Measurements from ENCODE around the gene SEPTIN3. TPM values are rescaled to one million over a fixed set of nuclear protein-coding genes. Genes with fewer than 3 reads are reported as not detected.

Gene SEPTIN3
- total and polyA plus RNA-seq, 2 experiments from 2014 or later: 1.5 TPM

- no peak for DNase-seq (ENCODE audit: low spot score)
- Histone ChIP-seq H3K4me1 (ENCODE audit: insufficient read depth) (no peaks in the 10 kb centered on the region), H3K36me3 (replicated peaks; ENCODE audit: insufficient read depth, low read depth) (no peaks in the 10 kb centered on the region), H2AFZ (no peak overlapping the region), H3K79me2 (no peaks in the 10 kb centered on the region), H3K27ac (no peak overlapping the region), H3K4me2 (no peak overlapping the region), H3K27me3 (no peaks in the 10 kb centered on the region), H3K9me2 (replicated peaks; ENCODE audit: insufficient read depth) (no peaks in the 10 kb centered on the region), H3K4me3 (no peak overlapping the region), H4K20me1 (ENCODE audit: insufficient read depth, poor library complexity, severe bottlenecking) (no peaks in the 10 kb centered on the region), H3K9me3 (ENCODE audit: low read depth) (no peaks in the 10 kb centered on the region)
- 96% methylated on average over 12 of the region's 12 CpGs for WGBS (ENCODE audit: low lambda C conversion rate, missing lambda C conversion rate)
- TF ChIP-seq EZH2 (IDR thresholded peaks at IDR 0.05; ENCODE audit: borderline replicate concordance) (no peak), EZH2phosphoT487 (IDR thresholded peaks at IDR 0.05; ENCODE audit: low read depth, severe bottlenecking, unreplicated experiment) (no peak)
- TF ChIP-seq, protein P1, sequence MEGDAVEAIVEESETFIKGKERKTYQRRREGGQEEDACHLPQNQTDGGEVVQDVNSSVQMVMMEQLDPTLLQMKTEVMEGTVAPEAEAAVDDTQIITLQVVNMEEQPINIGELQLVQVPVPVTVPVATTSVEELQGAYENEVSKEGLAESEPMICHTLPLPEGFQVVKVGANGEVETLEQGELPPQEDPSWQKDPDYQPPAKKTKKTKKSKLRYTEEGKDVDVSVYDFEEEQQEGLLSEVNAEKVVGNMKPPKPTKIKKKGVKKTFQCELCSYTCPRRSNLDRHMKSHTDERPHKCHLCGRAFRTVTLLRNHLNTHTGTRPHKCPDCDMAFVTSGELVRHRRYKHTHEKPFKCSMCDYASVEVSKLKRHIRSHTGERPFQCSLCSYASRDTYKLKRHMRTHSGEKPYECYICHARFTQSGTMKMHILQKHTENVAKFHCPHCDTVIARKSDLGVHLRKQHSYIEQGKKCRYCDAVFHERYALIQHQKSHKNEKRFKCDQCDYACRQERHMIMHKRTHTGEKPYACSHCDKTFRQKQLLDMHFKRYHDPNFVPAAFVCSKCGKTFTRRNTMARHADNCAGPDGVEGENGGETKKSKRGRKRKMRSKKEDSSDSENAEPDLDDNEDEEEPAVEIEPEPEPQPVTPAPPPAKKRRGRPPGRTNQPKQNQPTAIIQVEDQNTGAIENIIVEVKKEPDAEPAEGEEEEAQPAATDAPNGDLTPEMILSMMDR (IDR thresholded peaks at IDR 0.05; ENCODE audit: poor library complexity): no peak
These were observed 32.5 kb downstream of the SEPTIN3 start for GRCh38 chr22:42001706-42002105.

DNA sequence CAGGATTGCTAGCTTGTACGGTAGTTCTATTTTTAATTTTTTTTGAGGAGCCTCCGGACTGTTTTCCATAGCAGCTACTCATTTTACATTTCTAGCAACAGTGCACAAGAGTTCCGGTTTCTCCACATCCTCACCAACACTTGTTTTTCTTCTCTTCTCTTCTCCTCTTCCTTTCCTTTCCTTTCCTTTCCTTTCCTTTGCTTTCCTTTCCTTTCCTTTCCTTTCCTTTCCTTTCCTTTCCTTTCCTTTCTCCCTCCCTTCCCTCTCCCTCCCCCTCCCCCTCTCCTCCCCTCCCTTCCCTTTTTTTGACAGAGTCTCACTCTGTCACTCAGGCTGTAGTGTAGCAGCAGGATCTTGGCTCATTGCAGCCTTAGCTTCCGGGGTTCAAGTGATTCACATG lies 38.7 kb downstream of the SEPTIN3 start:
- peaks cover 8% of the 10 kb centered on the region for H3K9me3 ChIP-seq (ENCODE audit: low read depth)
- TF ChIP-seq EZH2phosphoT487 (IDR thresholded peaks at IDR 0.05; ENCODE audit: low read depth, severe bottlenecking, unreplicated experiment) (no peak), EZH2 (IDR thresholded peaks at IDR 0.05; ENCODE audit: borderline replicate concordance) (no peak)
- TF ChIP-seq, protein P1 (IDR thresholded peaks at IDR 0.05; ENCODE audit: poor library complexity): no peak
- H3K27ac ChIP-seq: no peak overlapping the region
- 80% methylated on average over 4 of the region's 4 CpGs for WGBS (ENCODE audit: low lambda C conversion rate, missing lambda C conversion rate)
- H3K4me3 ChIP-seq: no peak overlapping the region
- H3K9me2 ChIP-seq (replicated peaks; ENCODE audit: insufficient read depth): no peaks in the 10 kb centered on the region
- H3K79me2 ChIP-seq: no peaks in the 10 kb centered on the region
- H3K4me2 ChIP-seq: no peak overlapping the region
- no peaks in the 10 kb centered on the region for H4K20me1 ChIP-seq (ENCODE audit: insufficient read depth, poor library complexity, severe bottlenecking)
- H3K4me1 ChIP-seq (ENCODE audit: insufficient read depth): no peaks in the 10 kb centered on the region
- H2AFZ ChIP-seq: no peak overlapping the region
- peaks cover 2% of the 10 kb centered on the region for H3K27me3 ChIP-seq
- DNase-seq (ENCODE audit: low spot score): no peak
- H3K36me3 ChIP-seq (replicated peaks; ENCODE audit: insufficient read depth, low read depth): no peaks in the 10 kb centered on the region

GRCh38 chr22:42010778-42011177 lies 41.5 kb downstream of the SEPTIN3 start:
- Histone ChIP-seq H3K79me2 (no peaks in the 10 kb centered on the region), H3K9me3 (ENCODE audit: low read depth) (peaks cover 8% of the 10 kb centered on the region), H3K36me3 (replicated peaks; ENCODE audit: insufficient read depth, low read depth) (no peaks in the 10 kb centered on the region), H3K4me2 (no peak overlapping the region), H3K27ac (no peak overlapping the region), H3K4me3 (no peak overlapping the region), H2AFZ (no peak overlapping the region), H4K20me1 (ENCODE audit: insufficient read depth, poor library complexity, severe bottlenecking) (no peaks in the 10 kb centered on the region), H3K27me3 (peaks cover 2% of the 10 kb centered on the region), H3K4me1 (ENCODE audit: insufficient read depth) (no peaks in the 10 kb centered on the region), H3K9me2 (replicated peaks; ENCODE audit: insufficient read depth) (no peaks in the 10 kb centered on the region)
- TF ChIP-seq EZH2phosphoT487 (IDR thresholded peaks at IDR 0.05; ENCODE audit: low read depth, severe bottlenecking, unreplicated experiment) (no peak), EZH2 (IDR thresholded peaks at IDR 0.05; ENCODE audit: borderline replicate concordance) (no peak)
- TF ChIP-seq, protein P1 (IDR thresholded peaks at IDR 0.05; ENCODE audit: poor library complexity): no peak
- WGBS (ENCODE audit: low lambda C conversion rate, missing lambda C conversion rate): 82% methylated on average over 7 of the region's 7 CpGs
- no peak for DNase-seq (ENCODE audit: low spot score)

GRCh38 chr22:42013385-42013784 lies 44.1 kb downstream of the SEPTIN3 start:
- Histone ChIP-seq H2AFZ (no peak overlapping the region), H3K27ac (no peak overlapping the region), H3K36me3 (replicated peaks; ENCODE audit: insufficient read depth, low read depth) (no peaks in the 10 kb centered on the region), H3K9me2 (replicated peaks; ENCODE audit: insufficient read depth) (no peaks in the 10 kb centered on the region), H3K9me3 (ENCODE audit: low read depth) (peaks cover 8% of the 10 kb centered on the region), H3K4me3 (no peak overlapping the region), H3K4me2 (no peak overlapping the region), H3K4me1 (ENCODE audit: insufficient read depth) (no peaks in the 10 kb centered on the region), H3K79me2 (no peaks in the 10 kb centered on the region), H3K27me3 (peaks cover 3% of the 10 kb centered on the region), H4K20me1 (ENCODE audit: insufficient read depth, poor library complexity, severe bottlenecking) (no peaks in the 10 kb centered on the region)
- 78% methylated on average over 4 of the region's 4 CpGs for WGBS (ENCODE audit: low lambda C conversion rate, missing lambda C conversion rate)
- no peak for DNase-seq (ENCODE audit: low spot score)
- no peak for TF ChIP-seq EZH2 (IDR thresholded peaks at IDR 0.05; ENCODE audit: borderline replicate concordance)
- TF ChIP-seq, protein P1 (IDR thresholded peaks at IDR 0.05; ENCODE audit: poor library complexity): no peak
- no peak for TF ChIP-seq EZH2phosphoT487 (IDR thresholded peaks at IDR 0.05; ENCODE audit: low read depth, severe bottlenecking, unreplicated experiment)
